HepG2 (cell line): ENCODE data around the gene CRISP3. TPM values are rescaled to one million over a fixed set of nuclear protein-coding genes. Genes with fewer than 3 reads are reported as not detected.
A peak's percentile ranks its signal among the peaks of the same experiment; 100 is the strongest.

Experiments used
- ATAC-seq: fragments of 200-7000 bp; cut with Tn5 transposase; 3 replicates; pipeline ENCODE4 v1.9.1; 2020; ENCODE audit warnings: mild to moderate bottlenecking, moderate library complexity
- BruUV-seq: library from RNA; stranded (reverse); fragments of 400-500 nt; replicated peaks from 2 replicates; lab custom pipeline; 2021; lab: Mats Ljungman, UMichigan
- CTCF ChIA-PET: fragments of 300-600 bp; formaldehyde crosslinking; extraction: SDS; loops from one replicate; lab custom pipeline; 2021; ENCODE audit warnings: low total read pairs, inconsistent platforms, low intra/inter-chr PET ratio; lab: Yijun Ruan, JAX
- POLR2A ChIA-PET: fragments of 350-600 bp; sonication (Branson Sonifier 250); formaldehyde crosslinking; loops from one replicate; lab custom pipeline; 2020; ENCODE audit warnings: antibody characterized with exemption, inconsistent platforms; lab: Yijun Ruan, JAX
- DNase-seq: peaks from one replicate; pipeline ENCODE4 v3.0.0-alpha.2; 2015; ENCODE audit warnings: low spot score
- FAIRE-seq: peaks from 3 replicates; lab custom pipeline; 2011; peaks lifted over from hg19 to GRCh38; lab: Jason Lieb, UNC
- H2AFZ ChIP-seq: one replicate; pipeline ENCODE4 v1.6.1; 2011; ENCODE audit warnings: low read length, inconsistent platforms
- H3K27ac ChIP-seq: fragments of 300-600 bp; 3 replicates; pipeline ENCODE4 v1.8.0; 2011; ENCODE audit warnings: mixed run types, mild to moderate bottlenecking, mixed read lengths, low read length, inconsistent platforms; ENCODE audit not compliant: insufficient read depth; ENCODE audit errors: extremely low read length
- H3K27me3 ChIP-seq, 2 experiments: fragments of 200-600 bp in 1 of 2; 2 replicates in 1 of 2; 3 replicates in 1 of 2; pipeline versions ENCODE4 v1.6.0 to v1.8.0; 2011; ENCODE audit warnings: low read length in 2 of 2, mild to moderate bottlenecking in 2 of 2, moderate library complexity in 2 of 2, inconsistent platforms in 1 of 2; ENCODE audit not compliant: insufficient read depth in 2 of 2, control insufficient read depth in 1 of 2
- H3K36me3 ChIP-seq, 2 experiments: fragments of 200-600 bp in 1 of 2; replicated peaks in 1 of 2; 2 replicates in 1 of 2; 3 replicates in 1 of 2; pipeline versions ENCODE4 v1.5.1 to v1.8.0; 2011; ENCODE audit warnings: low read length in 2 of 2, inconsistent platforms in 1 of 2; ENCODE audit not compliant: insufficient read depth in 2 of 2, control insufficient read depth in 1 of 2
- H3K4me1 ChIP-seq: 2 replicates; pipeline ENCODE4 v1.5.1; 2012; ENCODE audit warnings: low read length, inconsistent platforms; ENCODE audit not compliant: insufficient read depth
- H3K4me2 ChIP-seq: 2 replicates; pipeline ENCODE4 v1.6.0; 2011; ENCODE audit warnings: low read depth, low read length, inconsistent platforms
- H3K4me3 ChIP-seq, 3 experiments: fragments of 200-600 bp in 1 of 3; sonication (generic), shearing (Covaris generic) in 1 of 3; replicated peaks in 1 of 3; 2 replicates each; pipeline ENCODE4 v1.5.1; 2011 to 2016; ENCODE audit warnings: low read length in 3 of 3, inconsistent platforms in 2 of 3, low read depth in 2 of 3, mild to moderate bottlenecking in 2 of 3, control low read depth in 1 of 3, mixed read lengths in 1 of 3; ENCODE audit not compliant: insufficient read depth in 1 of 3
- H3K79me2 ChIP-seq: one replicate; pipeline ENCODE4 v1.6.1; 2011; ENCODE audit warnings: low read length, inconsistent platforms; ENCODE audit not compliant: insufficient read depth
- H3K9ac ChIP-seq: 2 replicates; pipeline ENCODE4 v1.6.0; 2011; ENCODE audit warnings: mild to moderate bottlenecking, low read depth, low read length, inconsistent platforms; ENCODE audit not compliant: insufficient read depth
- H3K9me3 ChIP-seq: 2 replicates; pipeline ENCODE4 v1.5.1; 2012; ENCODE audit warnings: mild to moderate bottlenecking, low read length
- H4K20me1 ChIP-seq: 2 replicates; pipeline ENCODE4 v1.6.0; 2011; ENCODE audit warnings: inconsistent platforms, mild to moderate bottlenecking, low read length, moderate library complexity; ENCODE audit not compliant: insufficient read depth
- ATF7 ChIP-seq, 2 experiments: fragments of 450-650 bp in 1 of 2; sonication (generic) in 1 of 2; formaldehyde crosslinking in 1 of 2; IDR thresholded peaks; 2 replicates each; pipeline versions ENCODE4 v1.4.0 to v1.6.1; 2016 to 2020; ENCODE audit warnings: antibody characterized with exemption in 1 of 2, mild to moderate bottlenecking in 1 of 2, missing genetic modification reagents in 1 of 2
- CREB1 ChIP-seq, 2 experiments: fragments of 450-650 bp in 1 of 2; IDR thresholded peaks; 2 replicates each; pipeline ENCODE4 v1.6.1; 2016 to 2017; ENCODE audit warnings: control low read depth in 1 of 2, mild to moderate bottlenecking in 1 of 2, missing compliant biosample characterization in 1 of 2, missing genetic modification characterization in 1 of 2
- TEAD2 ChIP-seq: sonication (generic); formaldehyde crosslinking; IDR thresholded peaks from 2 replicates; pipeline ENCODE4 v1.9.0; 2021; ENCODE audit warnings: missing genetic modification reagents
- WGBS: methylation state at CpG from one replicate; pipeline ENCODE4 v1.1.6; 2017; ENCODE audit warnings: low lambda C conversion rate; 5-methylcytosine and 5-hydroxymethylcytosine counted together
- in situ Hi-C: cut with HindIII; loops from 2 replicates; pipeline ENCODE4 v1.10.0; 2017; ENCODE audit warnings: low pct_unique_long_range_greater_than_20kb; ENCODE audit not compliant: extremely low pct_ligation_motif_present
- intact Hi-C: fragments of 100-400 bp; cut with micrococcal nuclease; formaldehyde crosslinking; loops from one replicate; pipeline ENCODE4 v1.10.0; 2022; ENCODE audit not compliant: unreplicated experiment
- polyA plus RNA-seq, 8 experiments: library from polyadenylated mRNA; depleted of rRNA in 3 of 8; stranded (reverse) in 7 of 8; unstranded in 1 of 8; fragments of >200 nt; fragmentation: Illumina TruSeq in 4 of 8; extraction: Trizol in 4 of 8; gene quantifications; 2 replicates each; pipeline versions ENCODE4 v1.2.1 to v1.2.3, GENCODE V29; 2011 to 2016; ENCODE audit warnings: low read depth in 4 of 8, missing spikeins in 1 of 8, mixed read lengths in 1 of 8; ENCODE audit not compliant: insufficient read depth in 1 of 8
- total RNA-seq, 5 experiments: library from RNA; depleted of rRNA; stranded (reverse); fragments of >200 nt; fragmentation: Illumina TruSeq; extraction: Trizol; gene quantifications; 2 replicates each; pipeline ENCODE4 v1.2.3, GENCODE V29; 2016; ENCODE audit warnings: low read depth in 1 of 5
- TF ChIP-seq, protein P1 (sequence below): sonication (generic); formaldehyde crosslinking; IDR thresholded peaks from 2 replicates; pipeline ENCODE4 v1.4.0; 2020; ENCODE audit warnings: missing genetic modification reagents
- TF ChIP-seq, protein P2 (sequence below): sonication (generic); formaldehyde crosslinking; IDR thresholded peaks from 2 replicates; pipeline ENCODE4 v1.5.0; 2020; ENCODE audit warnings: mild to moderate bottlenecking, low read depth, missing genetic modification reagents, borderline replicate concordance

Gene CRISP3
- total and polyA plus RNA-seq, 2 of the 13 experiments (the other 11 are each of a cell fraction or from before 2014, with no cell fraction given), result not detected

DNA sequence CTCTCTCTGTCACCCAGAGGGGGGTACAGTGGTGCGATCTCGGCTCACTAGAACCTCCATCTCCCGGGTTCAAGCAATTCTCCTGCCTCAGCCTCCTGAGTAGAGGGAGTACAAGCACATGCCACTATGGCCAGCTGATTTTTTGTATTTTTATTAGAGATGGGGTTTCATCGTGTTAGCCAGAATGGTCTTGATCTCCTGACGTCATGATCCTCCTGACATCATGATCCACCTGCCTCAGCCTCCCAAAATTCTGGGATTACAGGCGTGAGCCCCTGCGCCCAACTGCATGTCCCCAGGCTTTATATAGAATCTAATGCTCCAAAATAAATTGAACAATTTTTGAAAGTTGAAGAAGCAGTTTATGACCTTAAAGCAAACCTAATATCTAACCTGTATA lies 23.8 kb downstream of the CRISP3 start:
- Histone ChIP-seq H3K4me3 (no peak overlapping the region), H3K9me3 (peaks cover 21% of the 10 kb centered on the region), H3K36me3 (no peaks in the 10 kb centered on the region), H3K27me3 (no peaks in the 10 kb centered on the region), H3K4me1 (no peaks in the 10 kb centered on the region), H3K9ac (no peak overlapping the region), H4K20me1 (no peaks in the 10 kb centered on the region), H3K79me2 (no peaks in the 10 kb centered on the region), H3K27ac (no peak overlapping the region), H2AFZ (no peak overlapping the region), H3K4me2 (no peak overlapping the region)
- WGBS, result 2% methylated on average over 7 of the region's 7 CpGs
- no peak for ATAC-seq
- FAIRE-seq, result no peak
- no TSS peak for BruUV-seq
- POLR2A ChIA-PET, result no interaction called here
- TF ChIP-seq TEAD2 (CRISPR knock-in tag) (no peak), ATF7 (IDR thresholded peaks at IDR 0.05) (peak; percentile 69), ATF7 (CRISPR knock-in tag; IDR thresholded peaks at IDR 0.05) (no peak), CREB1 (IDR thresholded peaks at IDR 0.05) (peak; percentile 90), CREB1 (CRISPR knock-in tag; IDR thresholded peaks at IDR 0.05) (no peak)
- intact Hi-C loops, result no loop called here
- CTCF ChIA-PET, result no interaction called here
- in situ Hi-C loops, result no loop called here
- no peak for DNase-seq

DNA sequence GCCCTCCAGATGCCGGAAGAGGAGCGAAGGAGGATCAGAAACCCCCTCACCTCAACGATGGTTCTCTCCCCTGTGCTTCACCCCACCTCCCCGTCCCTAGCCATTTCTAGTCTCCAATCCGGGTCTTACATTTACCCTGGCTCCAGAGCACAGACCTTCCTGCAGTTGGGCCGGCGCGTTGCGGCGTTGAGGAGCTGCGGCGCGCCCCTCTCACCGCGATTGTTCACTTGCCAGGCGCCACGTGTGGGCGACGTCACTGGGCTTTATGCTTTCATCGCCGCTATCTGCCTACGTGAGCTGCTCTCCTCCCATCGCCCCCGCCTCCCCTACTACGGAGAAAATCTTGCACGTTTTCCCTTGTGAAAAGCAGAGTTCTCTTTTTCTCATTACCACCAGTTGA lies 30.8 kb downstream of the CRISP3 start, which contains the start of gene CRISP2:
CRISP2 (minus strand) TSS at position 198 of the 400 bp plus-strand sequence. CDS start 4,347 bp downstream, outside the sequence.
- BruUV-seq, result no TSS peak
- TF ChIP-seq, protein P1, sequence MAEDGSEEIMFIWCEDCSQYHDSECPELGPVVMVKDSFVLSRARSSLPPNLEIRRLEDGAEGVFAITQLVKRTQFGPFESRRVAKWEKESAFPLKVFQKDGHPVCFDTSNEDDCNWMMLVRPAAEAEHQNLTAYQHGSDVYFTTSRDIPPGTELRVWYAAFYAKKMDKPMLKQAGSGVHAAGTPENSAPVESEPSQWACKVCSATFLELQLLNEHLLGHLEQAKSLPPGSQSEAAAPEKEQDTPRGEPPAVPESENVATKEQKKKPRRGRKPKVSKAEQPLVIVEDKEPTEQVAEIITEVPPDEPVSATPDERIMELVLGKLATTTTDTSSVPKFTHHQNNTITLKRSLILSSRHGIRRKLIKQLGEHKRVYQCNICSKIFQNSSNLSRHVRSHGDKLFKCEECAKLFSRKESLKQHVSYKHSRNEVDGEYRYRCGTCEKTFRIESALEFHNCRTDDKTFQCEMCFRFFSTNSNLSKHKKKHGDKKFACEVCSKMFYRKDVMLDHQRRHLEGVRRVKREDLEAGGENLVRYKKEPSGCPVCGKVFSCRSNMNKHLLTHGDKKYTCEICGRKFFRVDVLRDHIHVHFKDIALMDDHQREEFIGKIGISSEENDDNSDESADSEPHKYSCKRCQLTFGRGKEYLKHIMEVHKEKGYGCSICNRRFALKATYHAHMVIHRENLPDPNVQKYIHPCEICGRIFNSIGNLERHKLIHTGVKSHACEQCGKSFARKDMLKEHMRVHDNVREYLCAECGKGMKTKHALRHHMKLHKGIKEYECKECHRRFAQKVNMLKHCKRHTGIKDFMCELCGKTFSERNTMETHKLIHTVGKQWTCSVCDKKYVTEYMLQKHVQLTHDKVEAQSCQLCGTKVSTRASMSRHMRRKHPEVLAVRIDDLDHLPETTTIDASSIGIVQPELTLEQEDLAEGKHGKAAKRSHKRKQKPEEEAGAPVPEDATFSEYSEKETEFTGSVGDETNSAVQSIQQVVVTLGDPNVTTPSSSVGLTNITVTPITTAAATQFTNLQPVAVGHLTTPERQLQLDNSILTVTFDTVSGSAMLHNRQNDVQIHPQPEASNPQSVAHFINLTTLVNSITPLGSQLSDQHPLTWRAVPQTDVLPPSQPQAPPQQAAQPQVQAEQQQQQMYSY, result peak; percentile 81
- TF ChIP-seq, protein P2, sequence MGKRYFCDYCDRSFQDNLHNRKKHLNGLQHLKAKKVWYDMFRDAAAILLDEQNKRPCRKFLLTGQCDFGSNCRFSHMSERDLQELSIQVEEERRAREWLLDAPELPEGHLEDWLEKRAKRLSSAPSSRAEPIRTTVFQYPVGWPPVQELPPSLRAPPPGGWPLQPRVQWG (CRISPR knock-in tag), result no peak
- 33% methylated on average over 26 of the region's 26 CpGs for WGBS

More for the DNA sequence above, 30.8 kb downstream of the CRISP3 start, which contains the start of gene CRISP2:
- no peak for ATAC-seq
- Histone ChIP-seq H3K27me3 (no peaks in the 10 kb centered on the region; a peak in 1 of 5 replicates), H3K4me1 (no peaks in the 10 kb centered on the region), H3K79me2 (no peaks in the 10 kb centered on the region), H3K9ac (no peak within 1 kb of the TSS), H3K9me3 (peaks cover under 1% of the 10 kb centered on the region; the same call in 1 of the 2 replicates), H3K4me2 (no peak within 1 kb of the TSS), H2AFZ (no peak within 1 kb of the TSS), H3K36me3 (no peaks in the 10 kb centered on the region), H3K27ac (no peak within 1 kb of the TSS), H3K4me3 (no peak within 1 kb of the TSS), H4K20me1 (no peaks in the 10 kb centered on the region)
- ChIA-PET CTCF (no interaction called here), POLR2A (no interaction called here)
- in situ Hi-C loops (no loop called here), intact Hi-C loops (no loop called here)
- no peak for FAIRE-seq
- DNase-seq, result no peak
